GM11168 (cell line): Measurements from ENCODE around the gene SND1.

Source experiments
- in situ Hi-C: fragments of 300-500 bp; cut with MboI; formaldehyde crosslinking; loops from one replicate; pipeline ENCODE4 v1.12.0; 2022; ENCODE audit warnings: low sequenced_read_pairs; ENCODE audit not compliant: unreplicated experiment

SND1 gene

GRCh38 chr7:127682140-127682539 lies 30.1 kb downstream of the SND1 start:
- in situ Hi-C loops = no loop called here

DNA sequence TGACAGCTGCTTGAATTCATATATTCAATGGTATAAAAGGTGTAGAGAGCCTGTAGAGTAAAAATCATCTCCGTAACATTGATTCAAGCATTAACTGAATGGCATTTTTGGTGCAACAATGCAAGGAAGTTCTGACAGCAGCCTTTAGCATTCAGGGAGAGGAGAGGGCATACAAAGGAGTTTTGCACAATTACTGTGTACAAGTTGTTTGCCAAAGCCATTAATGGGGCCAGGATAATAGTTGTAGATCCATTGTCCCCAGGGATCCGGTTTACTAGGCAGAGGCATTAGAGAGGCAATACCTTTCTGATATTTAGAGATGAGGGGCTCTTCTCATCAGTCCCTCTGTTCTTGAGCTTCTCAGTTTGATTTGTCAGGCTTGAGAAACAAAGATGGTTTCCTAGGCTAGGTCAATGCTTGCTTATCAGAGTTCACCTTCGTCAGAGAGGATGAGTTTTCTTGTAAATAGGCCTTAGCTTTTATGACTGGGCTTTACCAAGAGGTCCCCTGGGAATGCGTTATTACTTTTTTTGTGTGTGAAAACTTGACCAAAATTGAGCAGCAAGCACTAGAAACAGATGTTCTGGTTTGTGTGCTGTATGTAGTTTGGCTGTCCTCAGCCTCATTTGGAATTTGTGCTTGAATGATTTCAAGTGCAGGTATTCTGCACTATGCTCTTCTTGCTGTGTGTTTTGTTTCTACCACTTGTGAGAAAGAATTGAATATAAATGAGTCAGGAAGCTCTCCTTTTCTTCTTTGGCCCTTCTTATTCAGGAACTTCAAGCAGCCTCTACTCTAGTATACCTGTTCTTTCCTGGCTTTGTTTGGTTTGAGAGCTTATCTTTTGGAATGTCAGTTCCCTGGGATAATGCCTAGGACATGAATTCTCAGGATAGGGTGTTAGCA lies 32.0 kb downstream of the SND1 start:
- in situ Hi-C loops = no loop called here

DNA sequence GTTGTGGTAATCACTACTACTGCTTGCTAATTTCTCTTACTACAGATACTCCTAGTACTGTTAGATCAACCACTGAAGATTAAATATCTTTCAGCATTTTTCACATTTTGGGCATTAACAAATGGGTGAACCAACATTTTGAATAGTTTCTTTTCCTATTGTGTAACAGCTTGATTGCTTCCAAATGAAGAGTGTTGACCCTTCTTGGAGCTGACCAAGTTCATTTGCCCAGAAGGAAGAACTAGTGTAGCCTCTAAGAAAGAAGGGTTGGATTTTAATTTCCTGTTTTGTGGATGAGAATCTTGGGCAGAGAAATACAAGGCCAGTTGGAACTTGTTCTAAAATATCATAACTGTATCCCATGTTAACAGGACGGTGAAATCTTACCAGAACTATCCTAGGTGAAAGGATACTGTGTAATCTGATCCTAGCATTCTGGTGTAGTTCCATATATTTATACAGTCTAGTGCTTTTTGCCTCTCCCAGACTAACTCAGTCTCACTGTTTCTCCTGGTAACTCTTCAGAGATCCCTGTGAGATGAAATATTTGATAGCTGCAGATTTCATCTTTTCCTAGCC lies 37.3 kb downstream of the SND1 start:
- in situ Hi-C loops = no loop called here

GRCh38 chr7:127690337-127690736 lies 38.3 kb downstream of the SND1 start:
- in situ Hi-C loops = no loop called here

- in situ Hi-C loops = no loop called here
Observed at GRCh38 chr7:127690806-127691205, 38.8 kb downstream of the SND1 start.

- in situ Hi-C loops = no loop called here
Observed at GRCh38 chr7:127692200-127692599, 40.2 kb downstream of the SND1 start.

- in situ Hi-C loops = loop anchor here (25.0 kb wide), 1 partner anchor 512 kb away; no protein-coding TSS in a partner anchor
Observed at GRCh38 chr7:127699853-127700252, 47.9 kb downstream of the SND1 start.

DNA sequence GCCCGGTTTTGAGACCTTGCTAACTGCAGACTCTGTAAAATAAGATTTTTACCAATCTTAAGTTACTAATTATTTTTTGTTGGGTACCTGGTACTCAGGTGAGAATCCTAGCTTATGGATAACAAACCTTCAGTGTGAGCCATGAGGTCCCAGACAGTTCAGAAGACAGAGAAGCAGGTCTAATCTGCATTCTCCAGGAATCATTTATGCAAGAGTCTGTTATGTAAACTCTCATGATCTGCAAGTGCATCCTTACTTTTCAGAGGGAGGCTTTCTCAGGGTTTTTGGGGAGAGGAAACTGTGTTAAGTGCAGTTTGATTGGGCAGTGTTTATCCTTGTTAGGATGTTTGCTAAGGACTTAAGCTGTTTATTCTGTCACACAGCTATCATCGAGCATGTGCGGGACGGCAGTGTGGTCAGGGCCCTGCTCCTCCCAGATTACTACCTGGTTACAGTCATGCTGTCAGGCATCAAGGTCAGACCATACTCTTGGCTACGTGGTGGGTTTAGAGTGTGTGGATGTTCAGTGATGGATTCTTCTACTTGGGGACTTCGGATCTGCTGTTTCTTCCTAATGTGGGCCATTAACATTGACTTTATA lies 50.2 kb downstream of the SND1 start:
- in situ Hi-C loops = loop anchor here (25.0 kb wide), 1 partner anchor 510 kb away; no protein-coding TSS in a partner anchor

DNA sequence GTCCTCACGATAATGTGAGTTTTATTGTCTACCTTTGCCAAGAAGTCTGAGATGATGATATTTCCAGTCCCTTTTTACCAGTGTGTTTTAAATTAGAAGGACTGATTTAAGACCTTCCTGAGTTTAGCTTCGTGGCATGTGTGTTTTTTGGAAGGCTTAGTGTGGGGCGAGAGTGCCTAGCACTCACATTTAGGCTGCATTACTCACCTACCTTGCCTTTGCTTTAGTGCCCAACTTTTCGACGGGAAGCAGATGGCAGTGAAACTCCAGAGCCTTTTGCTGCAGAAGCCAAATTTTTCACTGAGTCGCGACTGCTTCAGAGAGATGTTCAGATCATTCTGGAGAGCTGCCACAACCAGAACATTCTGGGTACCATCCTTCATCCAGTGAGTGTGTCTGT lies 50.9 kb downstream of the SND1 start:
- in situ Hi-C loops = loop anchor here (25.0 kb wide), 1 partner anchor 509 kb away; no protein-coding TSS in a partner anchor

DNA sequence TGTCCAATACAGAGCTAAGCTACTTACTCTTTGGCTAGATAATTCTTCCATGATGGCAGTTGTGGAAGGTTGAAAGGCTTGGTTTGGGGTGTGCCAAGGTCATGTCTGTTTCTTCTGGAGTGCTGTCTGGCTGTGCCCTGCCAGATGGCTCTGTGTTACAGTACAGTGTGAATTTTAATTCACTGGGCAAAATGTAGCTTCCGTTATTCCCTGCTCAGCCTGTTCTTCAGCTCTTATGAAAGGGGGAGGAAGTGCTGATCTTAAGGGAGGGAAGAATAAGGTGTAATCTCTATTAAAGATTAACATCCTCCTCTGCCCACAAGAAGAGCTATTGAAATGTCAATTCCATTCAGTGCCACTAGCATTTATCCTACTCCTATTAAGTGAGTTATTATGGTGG lies 52.2 kb downstream of the SND1 start:
- in situ Hi-C loops = loop anchor here (25.0 kb wide), 1 partner anchor 508 kb away; no protein-coding TSS in a partner anchor

DNA sequence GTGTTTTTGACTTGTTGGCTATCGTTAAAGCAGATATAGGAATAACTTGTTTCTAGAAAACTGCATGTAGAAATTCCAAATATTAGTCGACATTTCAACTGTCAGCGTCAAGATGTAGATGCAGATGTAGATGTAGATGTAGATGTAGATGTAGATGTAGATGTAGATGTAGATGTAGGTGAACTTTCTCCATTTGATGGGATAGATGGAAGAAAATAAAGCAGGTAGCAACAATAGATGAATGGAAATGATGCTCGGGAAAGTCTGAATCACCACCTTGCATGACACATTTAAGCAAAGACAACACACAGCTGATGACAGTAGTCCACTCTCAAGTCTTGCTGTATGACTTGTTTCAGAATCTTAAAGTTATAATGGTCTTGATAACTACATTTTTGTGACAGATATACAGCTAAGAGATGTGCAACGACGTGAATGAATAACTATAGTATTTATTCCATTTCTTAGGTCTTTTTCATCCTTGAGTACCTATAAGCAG lies 53.5 kb downstream of the SND1 start:
- in situ Hi-C loops = loop anchor here (25.0 kb wide), 1 partner anchor 507 kb away; no protein-coding TSS in a partner anchor

DNA sequence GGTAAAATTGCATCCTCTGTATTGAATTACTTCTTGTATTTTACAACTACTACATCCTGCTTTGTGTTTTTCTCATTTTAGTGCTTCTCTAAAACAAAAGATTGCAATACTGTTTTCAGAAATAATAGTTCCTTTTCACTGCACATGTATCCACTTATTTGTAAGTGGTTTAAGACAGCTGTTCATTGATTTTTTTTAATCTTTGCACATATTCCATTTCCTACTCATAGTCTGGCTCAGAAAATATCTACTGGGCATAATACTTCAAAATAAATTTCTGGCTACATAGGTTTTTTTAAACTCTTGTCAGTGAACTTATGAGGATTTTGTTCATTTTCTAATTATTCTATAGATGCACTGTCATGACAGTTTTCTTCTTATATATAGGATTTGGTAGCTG lies 54.8 kb downstream of the SND1 start:
- in situ Hi-C loops = loop anchor here (25.0 kb wide), 1 partner anchor 506 kb away; no protein-coding TSS in a partner anchor

DNA sequence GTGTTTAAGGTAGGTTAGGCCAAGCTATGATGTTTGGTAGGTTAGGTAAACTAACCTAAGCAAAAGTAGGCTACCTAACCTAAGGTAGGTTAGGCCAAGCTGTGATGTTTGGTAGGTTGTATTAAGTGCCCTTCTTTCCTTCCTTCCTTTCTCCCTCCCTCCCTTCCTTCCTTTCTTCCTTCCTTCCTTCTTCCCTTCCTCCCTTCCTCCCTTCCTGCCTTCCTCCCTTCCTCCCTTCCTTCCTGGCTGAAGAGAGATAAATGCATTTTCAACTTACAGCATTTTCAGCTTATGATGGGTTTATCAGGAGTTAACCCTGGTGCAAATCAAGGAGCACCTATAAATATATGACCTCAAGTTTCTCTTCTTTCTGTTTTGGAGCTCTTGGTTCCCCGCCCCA lies 56.2 kb downstream of the SND1 start:
- in situ Hi-C loops = loop anchor here (25.0 kb wide), 1 partner anchor 504 kb away; no protein-coding TSS in a partner anchor

DNA sequence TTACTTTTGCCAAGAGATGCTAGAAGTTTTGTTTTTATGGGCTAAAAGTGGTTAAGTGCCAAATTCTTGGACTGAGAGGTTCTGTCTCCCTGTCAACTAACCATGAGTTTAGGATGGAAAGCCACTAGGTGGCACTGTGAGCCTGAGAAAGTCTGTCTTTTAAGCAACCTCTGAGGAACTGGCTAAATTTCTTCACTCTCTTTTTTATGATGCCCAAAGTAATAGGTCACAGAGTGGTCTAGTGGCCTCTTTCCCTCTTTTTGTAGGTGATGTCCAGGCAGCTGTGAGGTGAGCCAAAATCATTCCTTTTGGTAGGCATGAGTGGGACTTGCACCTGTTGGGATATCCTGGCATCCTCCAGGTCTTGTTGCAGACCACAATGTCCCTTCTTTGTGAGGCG lies 56.8 kb downstream of the SND1 start:
- in situ Hi-C loops = loop anchor here (25.0 kb wide), 1 partner anchor 504 kb away; no protein-coding TSS in a partner anchor

DNA sequence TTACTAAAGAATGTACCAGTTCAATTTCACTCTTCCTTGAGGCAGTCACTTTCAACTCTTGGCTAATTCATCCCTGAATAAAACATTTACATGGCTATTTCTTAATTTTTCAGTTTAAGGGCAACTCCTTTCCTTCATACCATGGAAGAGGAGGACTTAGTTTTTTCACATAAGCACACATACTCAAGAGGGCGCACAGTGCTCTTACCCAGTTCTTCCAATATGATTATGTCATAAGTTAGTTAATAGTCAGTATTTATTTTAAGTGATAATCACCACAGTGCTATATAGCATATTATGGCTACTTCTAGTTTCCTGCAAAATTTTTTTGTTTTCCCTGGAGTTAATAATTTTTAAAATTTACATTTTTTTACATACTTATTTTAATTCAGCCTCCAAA lies 58.6 kb downstream of the SND1 start:
- in situ Hi-C loops = loop anchor here (25.0 kb wide), 1 partner anchor 502 kb away; no protein-coding TSS in a partner anchor

DNA sequence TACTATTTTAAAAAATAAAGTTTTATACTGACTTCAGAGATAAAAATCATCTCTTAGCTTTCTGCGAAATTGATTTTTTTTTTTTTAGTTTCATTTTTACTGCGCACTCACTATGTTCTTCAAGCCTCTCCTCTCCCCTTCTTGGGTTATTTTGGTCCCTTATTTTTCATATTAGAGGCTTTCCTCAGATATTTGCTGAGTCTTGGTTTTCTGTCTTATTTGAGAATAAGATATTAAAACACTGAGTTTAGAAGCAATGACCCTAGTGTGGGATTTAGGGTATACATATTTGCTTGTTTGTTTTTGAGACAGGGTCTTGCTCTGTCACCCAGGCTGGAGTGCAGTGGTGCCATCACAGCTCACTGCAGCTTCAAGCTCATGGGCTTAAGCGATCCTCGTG lies 59.9 kb downstream of the SND1 start:
- in situ Hi-C loops = loop anchor here (25.0 kb wide), 1 partner anchor 500 kb away; no protein-coding TSS in a partner anchor

GRCh38 chr7:127713006-127713405 lies 61.0 kb downstream of the SND1 start:
- in situ Hi-C loops = loop anchor here (25.0 kb wide), 1 partner anchor 499 kb away; no protein-coding TSS in a partner anchor

GRCh38 chr7:127713758-127714157 lies 61.8 kb downstream of the SND1 start:
- in situ Hi-C loops = loop anchor here (25.0 kb wide), 1 partner anchor 499 kb away; no protein-coding TSS in a partner anchor

DNA sequence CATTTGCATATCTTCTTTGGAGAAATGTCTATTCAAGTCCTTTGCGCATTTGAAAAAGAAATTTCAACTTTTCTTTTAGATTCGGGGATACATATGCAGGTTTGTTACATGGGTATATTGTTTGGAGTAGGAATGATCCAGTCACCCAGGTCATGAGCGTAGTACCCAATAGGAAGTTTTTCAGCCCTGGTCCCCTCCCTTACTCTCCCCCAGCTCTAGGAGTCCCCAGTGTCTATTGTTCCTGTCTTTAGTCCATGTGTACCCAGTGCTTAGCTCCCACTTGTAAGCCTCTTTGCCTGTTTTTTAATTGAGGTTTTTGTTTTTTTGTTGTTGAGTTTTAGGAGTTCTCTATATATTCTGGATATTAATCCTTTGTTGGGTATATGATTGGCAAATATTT lies 63.3 kb downstream of the SND1 start:
- in situ Hi-C loops = loop anchor here (25.0 kb wide), 1 partner anchor 497 kb away; no protein-coding TSS in a partner anchor

DNA sequence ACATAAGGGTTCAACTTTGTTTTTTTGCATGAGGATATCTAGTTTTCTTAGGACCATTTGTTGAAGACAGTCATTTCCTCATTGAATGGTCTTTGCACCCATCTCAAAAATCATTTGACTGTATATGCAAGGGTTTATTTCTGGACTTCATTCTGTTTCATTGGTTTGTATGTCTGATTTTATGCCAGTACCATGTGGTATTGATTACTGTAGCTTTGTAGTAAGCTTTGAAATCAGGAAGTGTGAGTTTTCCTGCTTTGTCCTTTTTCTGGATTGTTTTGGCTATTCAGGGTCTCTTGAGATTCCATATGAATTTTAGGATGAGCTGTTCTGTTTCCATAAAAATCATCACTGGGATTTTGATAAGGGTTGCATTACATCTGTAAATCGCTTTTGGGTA lies 63.9 kb downstream of the SND1 start:
- in situ Hi-C loops = loop anchor here (25.0 kb wide), 1 partner anchor 496 kb away; no protein-coding TSS in a partner anchor
